HG02588 (cell line): ENCODE results near the gene SLC17A5.
A peak's percentile ranks its signal among the peaks of the same experiment; 100 is the strongest.
"Not testable (repeated sequence)": the region's sequence is repeated elsewhere in the genome, so short reads cannot be mapped to it uniquely, and the experiment has no call there.

ENCODE experiments used
- ATAC-seq: cut with Tn5 transposase; IDR thresholded peaks from one replicate; pipeline ENCODE4 v1.9.1; 2021; ENCODE audit warnings: mild to moderate bottlenecking, moderate library complexity; ENCODE audit not compliant: unreplicated experiment

The SLC17A5 gene

DNA sequence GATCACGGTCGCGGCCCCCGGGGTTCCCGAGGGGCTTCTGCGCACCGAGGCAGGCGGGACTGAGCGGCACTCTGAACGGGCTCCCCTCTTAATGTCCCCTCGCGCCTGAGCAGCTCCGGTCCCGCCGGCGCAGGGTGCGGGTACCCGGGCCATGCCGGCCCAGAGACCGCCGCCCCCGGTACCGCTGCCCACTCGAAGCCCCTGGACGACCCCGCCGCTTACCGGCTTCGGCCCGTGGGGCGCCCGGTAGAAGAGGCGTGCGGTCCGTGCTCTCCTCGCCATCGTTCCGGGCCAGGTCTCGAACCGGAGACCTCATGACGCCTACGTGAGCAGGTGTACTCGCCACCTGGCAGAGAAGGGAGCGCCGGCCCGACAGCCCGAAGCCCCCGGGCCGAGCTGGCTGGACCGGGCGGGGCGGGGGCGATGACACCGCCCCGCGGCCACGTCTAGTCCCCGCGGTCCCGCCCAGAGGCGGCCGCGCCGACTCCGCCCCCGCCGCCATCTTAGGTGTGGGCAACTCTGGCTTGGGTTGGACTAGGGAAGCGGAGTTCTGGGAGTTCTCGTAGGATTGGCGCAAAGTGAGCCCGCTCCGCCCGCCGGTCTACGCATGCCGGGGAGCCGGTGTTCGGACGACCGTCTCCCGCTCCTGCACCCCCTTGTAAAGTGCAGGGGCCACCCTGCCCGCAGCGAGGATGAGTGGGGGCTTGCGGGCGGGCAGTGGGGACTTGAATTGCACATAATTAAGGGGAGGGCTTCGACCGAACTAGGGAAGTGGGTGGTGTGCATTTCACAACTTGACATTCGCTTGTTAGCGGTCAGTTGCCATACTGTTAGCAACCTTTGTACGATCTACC is at the start of gene SLC17A5:
TSS of gene SLC17A5 (minus strand) at position 422 of the 854 bp plus-strand sequence. CDS start at position 316, 106 bp downstream.
- peak; percentile 89 for ATAC-seq

DNA sequence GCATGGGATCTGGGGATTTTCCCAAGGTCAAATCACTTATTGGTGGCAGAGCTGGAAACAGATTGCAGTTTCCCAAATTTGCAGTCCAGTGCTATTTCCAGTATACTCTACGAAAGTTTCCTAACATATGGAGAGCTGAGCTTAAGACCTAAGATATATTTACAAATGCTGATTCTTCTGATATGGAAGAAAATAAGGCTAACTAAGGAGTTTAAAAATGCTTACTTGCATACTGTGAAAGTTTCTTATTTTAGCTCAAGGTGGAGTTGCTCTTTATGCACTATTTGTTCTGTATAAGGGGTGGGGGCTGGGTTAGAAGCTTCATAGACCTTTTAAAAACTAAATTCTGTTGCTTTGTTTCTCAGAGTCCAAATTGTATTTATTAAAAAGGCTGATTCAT is 49.7 kb upstream of the SLC17A5 start:
- no peak for ATAC-seq

DNA sequence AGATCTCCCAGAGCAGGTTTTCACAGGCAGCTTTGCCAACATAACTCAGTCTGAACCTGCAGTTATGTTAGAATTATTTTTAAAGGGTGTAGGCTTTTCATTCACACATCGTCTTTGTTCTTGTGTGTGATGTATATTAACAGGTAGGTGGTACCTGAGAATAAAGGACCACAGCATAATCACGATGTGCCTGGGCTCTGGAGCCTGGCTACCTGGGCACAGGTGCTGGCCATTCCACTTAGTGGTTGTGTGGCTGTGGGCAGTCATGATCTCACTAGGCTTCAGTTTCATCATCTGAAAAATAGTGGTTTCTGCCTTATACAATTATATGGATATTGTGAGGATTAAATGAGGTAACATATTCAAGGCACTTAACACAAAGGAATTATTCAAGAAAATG is 48.7 kb upstream of the SLC17A5 start:
- ATAC-seq = no peak

DNA sequence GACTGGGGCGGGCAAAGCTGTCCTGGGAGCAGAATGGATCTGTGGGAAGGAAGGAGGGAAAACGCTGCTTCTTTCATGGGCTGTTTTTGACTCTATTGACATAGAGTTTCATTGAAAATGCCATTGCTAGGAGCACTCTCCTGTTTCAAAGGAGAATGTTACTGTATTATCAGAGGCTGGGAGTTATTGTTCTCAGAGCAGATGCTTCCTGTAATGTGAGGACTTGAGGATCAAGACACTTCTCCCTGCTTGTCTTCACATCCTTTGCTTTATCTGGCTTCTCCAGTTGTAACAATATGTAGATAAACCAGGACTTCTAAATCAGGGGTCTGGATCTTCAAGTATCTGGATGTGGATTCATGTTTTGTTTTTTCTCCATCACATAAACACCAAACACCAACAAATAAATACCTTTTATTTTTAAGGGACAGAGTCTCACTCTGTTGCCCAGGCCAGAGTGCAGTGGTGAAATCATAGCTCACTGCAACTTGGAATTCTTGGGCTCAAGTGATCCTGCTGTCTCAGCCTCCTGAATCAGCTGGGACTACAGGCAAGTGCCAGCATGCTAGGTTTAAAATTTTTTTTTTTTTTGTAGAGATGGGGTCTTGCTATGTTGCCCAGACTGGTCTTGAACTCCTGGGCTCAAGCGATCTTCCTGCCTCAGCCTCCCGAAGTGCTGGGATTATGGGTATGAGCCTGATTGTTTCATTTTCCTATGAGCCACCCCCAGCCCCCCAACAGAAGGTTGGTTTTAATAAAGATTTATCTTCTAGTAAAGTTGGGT is 46.1 kb upstream of the SLC17A5 start:
- no peak for ATAC-seq

DNA sequence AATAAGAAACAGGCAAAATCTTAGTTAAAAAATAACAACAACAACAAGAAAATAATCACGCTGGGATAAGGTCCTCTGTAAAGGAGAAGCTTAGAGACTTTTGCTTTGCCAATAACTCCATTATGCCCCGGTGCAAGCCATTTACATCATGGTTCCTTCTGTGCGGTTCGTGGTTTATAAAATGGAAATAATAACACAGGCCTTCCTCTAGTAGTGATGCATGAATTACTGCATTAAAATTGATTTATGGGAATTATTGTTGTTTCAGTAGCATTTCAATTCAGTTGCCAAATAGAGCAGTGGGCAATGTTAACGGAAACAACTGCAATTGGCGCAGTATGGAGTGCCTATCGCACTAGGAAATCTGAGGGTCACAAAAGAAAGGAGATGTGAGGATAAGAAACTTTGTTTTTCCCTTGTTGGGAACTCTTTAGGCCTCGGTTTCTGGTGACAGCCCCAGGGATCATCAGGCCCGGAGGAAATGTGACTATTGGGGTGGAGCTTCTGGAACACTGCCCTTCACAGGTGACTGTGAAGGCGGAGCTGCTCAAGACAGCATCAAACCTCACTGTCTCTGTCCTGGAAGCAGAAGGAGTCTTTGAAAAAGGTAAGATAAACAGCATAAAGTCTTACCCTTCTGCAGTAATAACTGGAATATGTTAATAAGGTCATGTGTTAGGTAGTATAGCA is 43.3 kb upstream of the SLC17A5 start:
- ATAC-seq = no peak

DNA sequence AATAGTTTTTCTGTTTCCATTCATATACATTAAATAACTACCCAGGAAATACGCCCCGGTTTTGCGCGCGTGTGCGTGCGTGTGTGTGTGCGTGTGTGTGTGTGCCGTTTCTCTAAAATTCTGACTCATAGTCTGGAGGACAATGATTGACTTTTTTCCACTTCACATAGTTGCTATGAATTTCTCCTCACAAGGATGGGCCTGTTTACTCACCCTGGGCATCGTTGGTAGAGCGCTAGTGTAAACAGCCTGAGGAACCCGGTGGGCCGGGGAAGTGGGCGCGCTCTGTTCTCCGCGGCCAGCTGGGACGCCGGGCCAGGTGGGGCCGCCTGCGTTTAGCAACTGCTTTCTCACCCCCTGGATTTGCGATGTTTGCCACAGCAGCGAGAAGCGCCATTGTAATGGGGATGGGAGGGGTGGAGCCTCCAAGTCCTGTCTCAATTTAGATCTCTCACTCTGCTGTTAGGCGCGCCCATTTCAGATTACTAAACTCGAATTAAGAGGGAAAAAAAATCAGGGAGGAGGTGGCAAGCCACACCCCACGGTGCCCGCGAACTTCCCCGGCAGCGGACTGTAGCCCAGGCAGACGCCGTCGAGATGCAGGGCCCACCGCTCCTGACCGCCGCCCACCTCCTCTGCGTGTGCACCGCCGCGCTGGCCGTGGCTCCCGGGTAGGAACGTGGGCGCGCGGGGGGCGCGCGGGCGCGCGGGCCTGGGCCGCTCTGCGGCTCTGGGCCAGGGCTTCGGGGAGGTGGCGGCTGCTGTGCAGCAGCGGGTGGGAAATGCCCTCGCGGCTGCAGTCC is 42.0 kb upstream of the SLC17A5 start, which contains the start of gene CD109:
TSS of gene CD109 (plus strand) at position 585 of the 803 bp plus-strand sequence. CDS start at position 598, 13 bp downstream.
- peak; percentile 57 for ATAC-seq

- no peak for ATAC-seq
These were observed 41.1 kb upstream of the SLC17A5 start for GRCh38 chr6:73694711-73695411.

DNA sequence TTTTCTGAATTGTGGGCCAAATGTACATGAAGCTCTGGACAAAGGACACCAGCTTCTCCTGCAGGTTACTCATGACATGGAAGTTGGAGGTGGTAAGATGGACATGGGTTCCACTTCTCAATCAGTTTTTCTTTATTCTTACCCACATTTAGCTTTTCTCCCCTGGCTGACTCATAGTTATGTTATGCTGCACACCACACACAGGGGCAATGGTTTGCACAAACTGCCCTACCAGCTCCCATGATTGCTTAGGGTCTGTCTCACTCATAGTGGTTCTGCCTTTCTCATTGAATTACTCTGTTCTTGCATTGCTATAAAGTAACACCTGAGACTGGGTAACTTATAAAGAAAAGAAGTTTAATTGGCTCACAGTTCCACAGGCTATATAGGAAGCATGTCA is 37.7 kb upstream of the SLC17A5 start:
- ATAC-seq = no peak

DNA sequence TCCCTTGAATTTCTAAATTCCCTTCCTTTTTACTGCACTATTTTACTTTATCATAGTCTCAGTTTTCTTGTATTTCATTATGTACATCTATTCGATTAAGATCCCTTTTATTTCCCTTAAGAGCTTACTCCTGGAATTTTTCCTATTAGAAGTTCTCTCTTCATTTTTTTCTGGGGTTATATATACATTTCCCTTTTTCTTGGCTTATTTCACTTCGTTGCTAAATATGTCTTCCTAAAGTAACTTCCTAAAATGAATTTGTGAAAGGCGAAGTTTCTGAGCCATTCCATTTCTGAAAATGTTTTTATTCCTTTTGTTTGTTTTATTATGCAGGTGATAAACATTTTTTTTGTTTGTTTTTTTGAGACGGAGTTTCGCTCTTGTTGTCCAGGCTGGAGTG is 36.3 kb upstream of the SLC17A5 start:
- ATAC-seq = no peak

GRCh38 chr6:73688351-73688750 is 34.6 kb upstream of the SLC17A5 start:
- no peak for ATAC-seq

DNA sequence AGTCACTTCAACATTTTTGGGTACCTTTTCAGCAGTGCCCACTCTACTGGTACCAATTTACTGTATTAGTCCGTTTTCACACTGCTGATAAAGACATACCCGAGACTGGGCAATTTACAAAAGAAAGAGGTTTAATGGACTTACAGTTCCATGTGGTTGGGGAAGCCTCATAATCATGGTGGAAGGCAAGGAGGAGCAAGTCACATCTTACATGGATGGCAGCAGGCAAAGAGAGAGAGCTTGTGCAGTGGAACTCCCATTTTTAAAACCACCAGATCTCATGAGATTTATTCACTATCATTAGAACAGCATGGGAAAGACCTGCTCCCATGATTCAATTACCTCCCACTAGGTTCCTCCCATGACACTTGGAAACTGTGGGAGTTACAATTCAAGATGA is 29.8 kb upstream of the SLC17A5 start:
- not testable (repeated sequence) for ATAC-seq

GRCh38 chr6:73680289-73680918 is 26.6 kb upstream of the SLC17A5 start:
- ATAC-seq = no peak

GRCh38 chr6:73679846-73680245 is 26.1 kb upstream of the SLC17A5 start:
- not testable (repeated sequence) for ATAC-seq

DNA sequence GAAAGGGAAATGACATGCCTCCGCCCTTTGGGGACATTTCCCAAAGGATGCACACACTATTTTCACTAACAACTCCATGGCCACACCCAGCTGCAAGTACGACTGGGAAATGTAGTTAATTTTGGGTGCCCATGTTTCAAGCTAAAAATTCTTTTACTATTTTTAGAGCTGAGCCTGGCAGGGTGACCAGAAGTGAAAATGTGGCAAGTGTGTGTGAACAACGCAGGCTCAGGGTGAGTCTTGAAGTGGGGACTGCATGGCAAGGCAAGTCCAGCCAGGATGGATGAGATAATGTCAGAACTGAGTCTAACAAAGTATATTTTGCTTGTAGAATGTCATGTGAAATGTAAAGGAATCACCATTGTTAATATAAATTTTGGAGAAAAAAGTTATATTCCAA is 25.2 kb upstream of the SLC17A5 start:
- ATAC-seq = no peak

DNA sequence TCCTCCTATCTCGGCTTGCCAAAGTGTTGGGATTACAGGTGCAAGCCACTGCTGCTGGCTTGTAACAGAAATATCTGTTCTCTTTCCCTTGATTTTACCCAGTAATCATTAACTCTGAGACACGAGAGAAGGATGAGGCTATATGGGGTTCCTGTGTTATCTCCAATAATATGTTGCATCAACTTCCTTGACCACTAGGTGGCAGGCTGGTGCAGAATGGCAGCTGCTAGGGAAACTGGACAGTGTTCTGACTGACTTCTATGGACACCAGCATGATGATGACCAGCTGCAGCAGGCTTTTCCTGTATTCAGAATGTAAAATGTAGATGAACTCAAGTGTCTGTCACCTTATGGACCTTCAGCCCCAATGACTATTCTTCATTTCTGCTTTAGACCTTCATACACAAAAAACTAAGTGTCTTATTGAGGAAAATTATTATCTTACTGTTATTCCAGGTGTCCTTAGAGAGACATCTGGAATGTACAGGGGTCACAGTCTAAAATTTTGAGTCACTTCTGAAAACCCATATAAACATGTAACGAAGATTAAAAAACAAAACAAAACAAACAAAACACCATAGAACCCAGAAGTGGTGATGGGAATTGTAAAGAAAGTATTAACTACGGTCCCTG is 21.8 kb upstream of the SLC17A5 start:
- ATAC-seq = peak; percentile 94

DNA sequence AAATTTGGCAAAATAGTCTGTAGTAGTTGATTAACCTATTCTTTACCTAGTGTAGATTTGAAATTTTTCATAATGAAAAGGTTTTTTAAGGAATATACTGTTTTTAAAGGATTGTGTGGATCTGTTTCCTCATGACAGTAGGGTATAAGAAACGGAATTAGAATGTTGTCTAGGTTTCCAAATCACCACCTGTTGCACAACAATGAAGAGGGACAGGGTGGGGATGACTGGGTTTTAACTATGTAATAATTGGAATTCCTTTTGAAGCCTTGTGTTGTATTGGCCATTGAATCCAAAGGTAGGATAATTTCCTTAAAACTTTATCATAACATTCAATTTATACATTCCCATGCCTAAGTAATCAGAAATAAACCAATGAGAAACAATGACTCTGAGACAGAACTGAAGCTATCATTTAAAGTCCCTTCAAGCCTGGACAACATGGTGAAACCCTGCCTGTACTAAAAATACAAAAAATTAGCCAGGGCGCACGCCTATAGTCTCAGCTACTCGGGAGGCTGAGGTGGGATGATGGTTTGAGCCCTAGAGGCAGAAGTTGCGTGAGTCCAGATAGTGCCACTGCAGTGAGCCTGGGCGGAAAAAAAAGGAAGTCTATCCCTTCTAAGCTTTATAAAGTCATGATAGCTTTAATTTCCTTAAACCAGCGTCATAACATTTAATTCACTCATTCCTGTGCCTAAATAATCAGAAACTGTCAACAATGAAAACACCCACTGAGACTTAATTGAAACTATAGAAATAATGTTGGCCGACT is 18.3 kb upstream of the SLC17A5 start:
- ATAC-seq = no peak

GRCh38 chr6:73669005-73669404 is 15.2 kb upstream of the SLC17A5 start:
- ATAC-seq = no peak

GRCh38 chr6:73667798-73668197 is 14.0 kb upstream of the SLC17A5 start:
- no peak for ATAC-seq
